HG03175 (cell line): ENCODE results near the gene SLC22A12.

ENCODE experiments used
- ATAC-seq: cut with Tn5 transposase; IDR thresholded peaks from one replicate; pipeline ENCODE4 v1.9.1; 2021; ENCODE audit warnings: mild to moderate bottlenecking, moderate library complexity; ENCODE audit not compliant: unreplicated experiment

Gene SLC22A12

GRCh38 chr11:64602466-64603070 lies 11.5 kb downstream of the SLC22A12 start:
- ATAC-seq = no peak

DNA sequence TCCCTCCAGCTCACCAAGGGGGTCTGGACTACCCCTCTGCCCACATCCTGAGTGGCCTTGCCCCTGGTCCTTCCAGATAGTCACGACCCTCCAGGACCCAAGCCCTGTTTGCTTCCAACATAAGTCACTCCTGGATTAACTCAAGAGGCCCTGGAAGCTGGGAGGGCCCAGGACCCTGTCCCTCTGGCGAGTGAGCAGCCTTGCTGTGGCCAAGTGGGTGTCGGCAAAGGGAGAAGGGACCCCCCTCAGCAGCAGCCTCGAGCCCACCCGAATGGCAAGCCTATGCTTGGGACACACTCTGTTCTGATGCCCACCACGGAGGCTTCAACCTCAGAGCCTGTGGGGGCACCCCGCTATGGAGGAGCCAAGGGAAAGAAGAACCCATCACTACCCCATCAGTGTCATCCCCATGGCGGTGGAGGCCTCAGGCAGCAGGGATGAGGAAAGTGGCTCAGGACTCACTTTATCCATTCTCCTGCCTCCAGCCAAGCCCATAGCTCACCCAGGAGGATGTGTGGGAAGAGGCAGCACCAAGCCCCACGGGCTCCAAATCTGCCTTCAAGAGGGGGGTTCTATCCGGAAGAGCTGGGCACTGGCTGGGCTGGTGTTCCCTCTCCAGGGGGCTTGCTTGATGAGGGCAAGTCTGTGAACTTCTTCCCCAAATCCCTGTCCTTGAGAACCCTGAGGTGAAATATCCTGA lies 12.5 kb downstream of the SLC22A12 start:
- ATAC-seq = no peak

DNA sequence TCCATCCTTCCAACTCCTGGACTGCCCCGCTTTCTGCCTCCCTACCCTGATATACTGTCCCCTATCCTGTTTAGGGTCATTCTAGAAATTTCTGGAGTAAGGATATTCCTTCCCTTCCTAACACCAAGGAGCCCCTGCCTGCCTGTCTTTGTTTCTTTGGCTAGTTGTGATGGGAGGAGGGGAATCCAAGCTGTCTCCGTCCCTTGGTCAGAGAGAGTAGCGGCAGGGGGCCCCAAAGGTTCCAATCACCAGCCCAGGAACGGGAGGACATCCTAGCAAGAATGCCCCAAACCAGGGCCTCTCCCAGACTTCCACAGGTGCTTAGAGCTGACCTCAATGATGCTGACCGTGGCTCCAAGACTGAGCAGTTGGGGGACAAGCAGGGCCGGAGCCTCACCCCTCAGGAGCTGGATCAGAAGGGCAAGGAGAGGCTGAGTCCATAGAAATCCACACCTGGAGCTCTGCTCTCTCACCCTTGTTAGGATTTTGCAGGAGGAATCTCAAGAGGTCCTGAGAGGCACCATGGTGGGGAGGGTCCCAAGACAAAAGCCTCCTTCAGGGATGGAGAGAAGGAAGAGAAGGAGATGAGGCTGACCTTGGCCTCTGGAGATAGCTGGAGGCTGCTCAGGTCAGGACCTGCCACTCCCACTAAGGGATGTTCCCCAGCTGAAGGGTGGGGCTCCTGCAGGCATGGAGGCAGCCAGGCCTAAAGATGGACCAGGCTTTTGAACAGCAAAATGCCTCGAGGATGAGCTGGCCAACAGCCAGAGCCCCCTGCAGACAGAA lies 13.6 kb downstream of the SLC22A12 start:
- no peak for ATAC-seq

DNA sequence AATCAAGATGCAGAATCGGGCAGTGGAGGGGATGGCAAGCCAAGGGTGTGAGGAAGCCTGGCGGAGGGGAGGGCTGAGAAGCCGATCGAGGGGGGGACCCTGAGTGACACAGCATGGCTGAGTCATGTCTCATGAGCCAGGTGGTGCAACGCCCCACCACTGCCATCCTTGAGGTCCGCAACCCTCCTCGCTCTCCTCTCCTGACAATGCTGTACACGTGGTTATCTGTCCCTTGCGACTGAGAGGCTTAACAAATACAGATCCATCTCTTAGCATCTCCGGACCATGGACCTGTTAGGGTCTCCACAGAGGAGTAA lies 14.2 kb downstream of the SLC22A12 start:
- no peak for ATAC-seq

- no peak for ATAC-seq
Observed at GRCh38 chr11:64605656-64606585, 14.9 kb downstream of the SLC22A12 start.

- no peak for ATAC-seq
Observed at GRCh38 chr11:64606796-64607380, 15.9 kb downstream of the SLC22A12 start.

DNA sequence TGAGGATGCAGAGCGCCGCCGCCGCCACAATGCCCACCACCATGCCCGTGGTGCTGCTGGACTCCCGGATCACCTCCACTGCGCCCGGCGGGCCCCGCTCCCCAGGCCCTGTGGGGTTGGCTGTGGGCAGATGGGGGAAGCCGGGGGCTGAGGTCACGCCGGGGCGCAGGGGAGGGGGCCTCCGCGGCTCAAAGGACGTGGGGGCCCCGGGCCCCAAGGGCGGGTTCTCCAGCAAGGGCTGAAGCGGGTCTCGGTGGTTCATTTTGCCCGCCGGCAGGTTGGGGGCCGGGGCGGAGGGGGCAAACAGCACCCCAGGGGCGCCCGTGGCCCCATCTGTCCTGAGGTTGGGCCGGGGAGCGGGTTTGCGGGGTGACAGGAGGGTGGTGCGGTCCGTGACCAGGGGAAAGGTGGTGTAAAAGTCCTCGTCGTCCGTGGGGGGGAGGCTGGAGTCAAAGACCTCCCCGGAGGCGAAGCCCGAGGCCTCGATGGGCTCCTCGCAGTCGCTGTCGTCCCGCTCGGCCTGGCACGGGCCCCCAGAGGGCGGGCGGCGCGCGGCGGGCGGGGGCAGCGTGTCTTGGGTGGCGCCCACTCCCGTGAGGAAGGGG lies 16.5 kb downstream of the SLC22A12 start:
- no peak for ATAC-seq

GRCh38 chr11:64608046-64608445 lies 17.0 kb downstream of the SLC22A12 start:
- no peak for ATAC-seq

GRCh38 chr11:64608636-64609035 lies 17.6 kb downstream of the SLC22A12 start:
- ATAC-seq = no peak

DNA sequence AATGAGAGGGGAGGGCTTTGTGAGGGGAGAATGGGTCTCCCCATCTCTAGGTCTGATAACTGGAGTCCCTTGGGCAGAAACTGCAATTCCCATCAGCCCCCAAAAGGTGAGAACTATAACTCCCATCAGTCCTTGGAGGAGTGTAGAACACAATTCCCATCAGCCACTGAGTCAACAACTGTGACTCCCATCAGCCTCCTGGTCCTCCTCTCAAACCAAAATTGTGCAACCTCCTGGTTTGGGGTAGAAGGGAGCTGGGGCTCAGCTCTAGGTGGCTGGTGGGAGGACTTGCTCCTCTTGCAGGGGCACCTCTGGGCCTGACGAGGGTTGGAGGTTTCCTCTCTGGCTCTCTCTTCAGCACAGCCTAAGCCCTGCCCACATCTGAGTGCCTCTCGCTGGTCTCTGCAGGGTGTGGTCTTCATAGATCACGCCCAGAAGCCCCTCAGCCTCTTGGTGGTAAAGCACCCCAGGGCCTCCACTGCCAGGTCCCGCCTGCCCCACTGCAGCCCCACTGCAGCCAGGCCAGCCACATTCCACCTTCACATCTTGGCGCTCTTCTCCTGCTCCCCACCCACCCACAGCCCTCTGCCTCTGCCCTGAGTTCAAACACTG lies 18.5 kb downstream of the SLC22A12 start:
- no peak for ATAC-seq

DNA sequence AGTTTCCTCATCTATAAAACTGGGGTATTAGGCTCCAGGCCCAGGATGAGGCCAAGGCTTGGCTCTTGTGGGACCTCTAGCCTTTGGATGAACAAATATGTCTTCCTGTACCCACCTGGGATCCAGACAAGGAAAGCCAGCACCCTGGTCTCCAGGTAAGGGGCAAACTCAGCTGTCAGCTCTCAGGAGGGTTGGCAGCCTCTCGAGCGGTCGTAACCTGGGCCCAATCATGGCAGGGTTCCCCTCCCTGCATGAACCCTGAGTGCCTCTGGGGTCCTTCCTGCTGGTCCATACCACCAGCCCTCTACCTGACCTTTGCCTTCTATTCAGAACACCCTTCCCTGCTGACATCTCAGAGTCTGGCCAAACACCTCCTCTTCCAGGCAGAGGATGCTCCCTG lies 19.6 kb downstream of the SLC22A12 start:
- ATAC-seq = no peak

- no peak for ATAC-seq
Observed at GRCh38 chr11:64611176-64611575, 20.2 kb downstream of the SLC22A12 start.

DNA sequence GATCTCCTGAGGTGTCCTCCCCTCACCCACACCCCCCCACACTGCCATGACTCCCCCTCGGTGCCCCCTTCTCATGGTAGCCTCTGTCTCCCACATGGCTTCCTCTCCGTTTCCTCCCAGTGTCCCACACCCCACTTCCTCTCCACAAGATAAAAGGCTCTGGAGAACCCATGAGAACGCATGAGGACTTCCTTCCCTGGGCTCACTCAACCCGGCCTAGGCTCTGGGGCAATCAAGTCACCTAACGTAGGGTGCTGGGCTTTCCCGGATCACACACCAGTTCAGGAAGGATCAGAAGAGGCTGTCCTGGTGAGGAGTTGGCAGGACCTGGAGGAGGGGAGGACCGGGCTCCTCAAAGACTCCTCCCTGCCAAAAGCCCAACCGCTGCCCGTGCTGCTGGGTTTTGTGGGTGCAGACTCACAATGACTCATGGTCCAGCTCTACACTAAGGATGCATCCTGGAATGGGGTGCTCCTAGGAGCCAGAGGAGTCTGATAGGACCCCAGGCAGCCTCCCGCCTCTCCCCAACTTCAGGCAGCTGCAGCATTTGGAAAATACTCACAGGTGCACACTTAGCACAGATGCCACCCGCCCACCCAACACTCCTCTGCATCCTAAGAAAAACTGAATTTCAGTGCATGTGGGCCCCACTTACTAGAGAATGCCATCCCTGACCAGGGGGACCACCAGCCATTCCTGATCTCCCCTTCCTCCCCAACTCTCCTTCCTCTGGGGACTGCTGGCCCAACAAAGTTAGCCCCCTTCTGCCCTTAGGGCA lies 21.0 kb downstream of the SLC22A12 start:
- no peak for ATAC-seq

- no peak for ATAC-seq
Observed at GRCh38 chr11:64613648-64614047, 22.6 kb downstream of the SLC22A12 start.

DNA sequence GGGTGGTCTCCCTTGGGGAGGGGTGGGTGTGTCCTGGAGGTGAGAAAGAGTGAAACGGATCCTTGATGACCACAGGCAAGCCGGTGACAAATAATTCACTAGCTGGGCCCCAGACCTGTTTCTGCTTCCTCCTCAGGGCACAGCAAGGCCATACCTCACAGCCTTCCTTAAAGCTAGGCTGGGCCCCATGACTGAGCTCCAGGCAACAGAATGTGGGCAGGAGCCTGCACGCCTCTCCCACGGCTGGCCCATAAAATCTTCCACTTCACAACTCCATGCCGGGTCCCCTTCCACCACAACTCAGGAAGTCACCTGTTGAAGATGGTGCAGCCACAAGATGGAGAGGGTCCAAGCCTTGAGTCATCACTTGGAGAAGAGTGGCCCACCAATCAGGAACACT lies 23.9 kb downstream of the SLC22A12 start:
- ATAC-seq = no peak

DNA sequence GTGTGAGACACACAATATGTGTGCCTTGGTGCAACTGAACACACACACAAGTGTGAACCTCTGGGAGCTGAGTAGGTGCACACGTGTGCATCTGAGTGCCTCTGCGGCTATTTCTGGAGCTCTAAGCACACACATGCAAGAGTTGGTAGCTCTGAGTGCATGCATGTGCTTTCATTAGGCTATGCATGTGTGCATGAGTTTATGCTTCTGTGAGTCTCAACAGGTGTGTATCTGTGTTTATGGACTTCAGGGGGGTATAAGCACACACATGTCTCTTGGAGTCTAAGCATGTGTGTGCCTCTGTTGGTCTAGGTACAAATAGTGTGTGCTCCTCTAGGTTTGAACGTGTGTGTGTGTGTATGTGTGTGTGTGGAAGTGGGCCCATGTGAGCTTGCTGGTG lies 25.8 kb downstream of the SLC22A12 start:
- no peak for ATAC-seq

- no peak for ATAC-seq
Observed at GRCh38 chr11:64619196-64619595, 28.2 kb downstream of the SLC22A12 start.

DNA sequence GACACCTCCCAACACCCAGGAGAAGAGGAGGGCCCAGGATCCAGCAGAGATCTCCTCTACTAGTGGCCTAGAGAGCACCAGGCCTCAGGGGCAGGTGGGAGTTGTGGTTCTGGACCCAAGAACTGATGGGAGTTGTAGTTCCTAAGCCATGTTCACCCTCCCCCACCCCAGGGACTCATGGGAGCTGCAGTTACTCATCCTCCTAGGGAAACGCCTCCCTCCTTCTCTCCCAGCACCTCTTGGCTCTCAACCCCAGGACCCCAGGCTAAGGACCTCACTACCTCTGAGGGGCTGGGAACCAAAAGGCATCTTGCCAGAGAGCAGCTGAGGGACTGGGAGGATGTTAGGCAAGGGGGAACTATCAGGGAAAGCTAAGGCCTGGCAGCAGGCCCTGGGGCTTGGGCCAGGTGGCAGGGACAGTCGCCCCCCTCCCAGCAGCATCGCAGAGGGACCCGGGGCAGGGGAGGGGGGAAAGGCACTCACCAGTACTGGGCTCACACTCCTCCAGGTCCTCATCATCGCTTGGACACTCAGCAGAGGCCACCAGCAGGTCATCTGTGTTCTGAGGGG lies 28.9 kb downstream of the SLC22A12 start:
- ATAC-seq = no peak
